IPS DF 4.7 (cell line): Measurements from ENCODE around the gene TIMM21.

ENCODE experiments used
- DNase-seq: peaks from one replicate; pipeline ENCODE4 v3.0.0-alpha.2; 2013; ENCODE audit warnings: low spot score; ENCODE audit errors: extremely low read depth

The TIMM21 gene

GRCh38 chr18:74146756-74147155 lies 1.6 kb upstream of the TIMM21 start:
- no peak for DNase-seq

GRCh38 chr18:74147491-74147778 lies 888 bp upstream of the TIMM21 start:
- no peak for DNase-seq

GRCh38 chr18:74148543-74149070 lies 284 bp downstream of the TIMM21 start:
- DNase-seq: no peak

- DNase-seq: no peak
Measured at GRCh38 chr18:74149878-74150277, 1.6 kb downstream of the TIMM21 start.

GRCh38 chr18:74152270-74152669 lies 3.9 kb downstream of the TIMM21 start:
- DNase-seq: no peak

GRCh38 chr18:74152857-74153256 lies 4.5 kb downstream of the TIMM21 start:
- DNase-seq: no peak

DNA sequence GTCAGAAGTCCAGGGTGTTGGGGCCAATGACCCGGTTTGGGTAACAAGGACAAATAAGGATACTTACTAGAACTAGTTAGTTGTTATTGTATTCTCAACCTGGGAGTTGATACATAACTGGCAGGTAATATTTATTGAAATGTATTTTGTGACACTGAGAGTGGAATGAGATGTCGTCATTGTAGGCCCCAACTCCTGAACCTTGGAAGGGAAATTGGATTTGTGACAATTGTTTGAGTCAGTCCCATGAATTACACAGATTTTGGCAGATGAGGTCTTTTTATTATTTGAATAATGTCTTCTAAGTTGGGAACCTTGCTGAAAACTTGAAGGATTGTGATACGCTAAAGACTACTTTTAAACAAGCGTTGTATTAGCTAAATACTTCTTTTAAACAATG lies 5.1 kb downstream of the TIMM21 start:
- no peak for DNase-seq

- DNase-seq: no peak
Measured at GRCh38 chr18:74153793-74154192, 5.5 kb downstream of the TIMM21 start.

DNA sequence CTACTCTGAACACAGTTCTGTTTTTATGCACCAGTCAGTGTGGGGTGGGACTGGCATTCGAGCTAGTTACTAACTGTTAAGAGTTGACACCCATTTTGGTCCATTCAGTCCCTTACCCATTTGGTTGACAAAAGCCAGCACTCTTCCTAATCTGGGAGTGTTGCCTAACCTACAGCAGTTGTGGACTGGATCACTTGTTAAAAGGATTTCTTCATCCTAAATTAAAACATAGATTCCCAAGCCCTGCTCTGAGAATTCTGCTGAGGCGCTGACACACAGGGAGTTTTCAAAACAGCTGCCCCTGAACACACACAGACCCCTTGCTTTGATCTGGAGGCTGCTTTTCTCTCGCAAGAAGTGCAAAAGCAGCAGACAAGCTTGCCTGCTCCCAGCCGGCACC lies 6.4 kb downstream of the TIMM21 start:
- no peak for DNase-seq

DNA sequence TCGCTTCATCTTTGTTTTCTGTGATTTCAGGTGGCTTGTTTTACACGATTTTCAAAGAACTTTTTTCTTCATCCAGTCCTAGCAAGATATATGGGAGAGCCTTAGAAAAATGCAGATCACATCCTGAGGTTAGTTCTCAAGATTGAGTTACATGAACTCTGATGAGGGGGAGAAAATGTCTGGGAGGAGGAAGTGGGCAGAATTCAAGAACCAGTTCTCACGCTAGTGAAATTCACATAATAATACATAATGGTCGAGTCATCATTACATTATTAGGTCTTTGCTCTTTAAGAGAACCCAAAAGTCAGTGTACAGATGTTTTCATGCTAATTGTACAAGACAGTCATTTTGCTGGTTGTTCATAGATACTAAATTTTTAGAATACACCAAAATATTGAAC lies 7.0 kb downstream of the TIMM21 start:
- no peak for DNase-seq

GRCh38 chr18:74163019-74163660 lies 14.8 kb downstream of the TIMM21 start:
- DNase-seq: no peak

DNA sequence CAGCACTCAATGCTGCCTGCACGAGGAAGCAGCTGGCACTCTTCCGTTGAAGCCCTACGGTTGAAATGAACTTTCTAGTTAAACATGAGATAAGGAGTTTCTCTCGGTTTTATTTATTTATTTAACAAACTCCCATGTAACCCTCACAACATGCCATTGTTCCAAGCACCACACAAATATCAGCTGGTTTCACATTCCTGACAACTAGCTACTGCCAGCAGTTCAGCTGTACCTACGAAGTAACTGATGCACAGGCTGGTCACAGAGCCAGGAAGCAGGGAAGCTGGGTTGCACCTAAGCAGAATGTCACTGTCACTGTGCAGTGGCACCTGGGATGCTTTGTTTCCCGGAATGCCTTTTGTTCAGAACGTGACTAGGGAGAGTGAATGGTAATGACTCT lies 18.1 kb downstream of the TIMM21 start:
- DNase-seq: no peak

DNA sequence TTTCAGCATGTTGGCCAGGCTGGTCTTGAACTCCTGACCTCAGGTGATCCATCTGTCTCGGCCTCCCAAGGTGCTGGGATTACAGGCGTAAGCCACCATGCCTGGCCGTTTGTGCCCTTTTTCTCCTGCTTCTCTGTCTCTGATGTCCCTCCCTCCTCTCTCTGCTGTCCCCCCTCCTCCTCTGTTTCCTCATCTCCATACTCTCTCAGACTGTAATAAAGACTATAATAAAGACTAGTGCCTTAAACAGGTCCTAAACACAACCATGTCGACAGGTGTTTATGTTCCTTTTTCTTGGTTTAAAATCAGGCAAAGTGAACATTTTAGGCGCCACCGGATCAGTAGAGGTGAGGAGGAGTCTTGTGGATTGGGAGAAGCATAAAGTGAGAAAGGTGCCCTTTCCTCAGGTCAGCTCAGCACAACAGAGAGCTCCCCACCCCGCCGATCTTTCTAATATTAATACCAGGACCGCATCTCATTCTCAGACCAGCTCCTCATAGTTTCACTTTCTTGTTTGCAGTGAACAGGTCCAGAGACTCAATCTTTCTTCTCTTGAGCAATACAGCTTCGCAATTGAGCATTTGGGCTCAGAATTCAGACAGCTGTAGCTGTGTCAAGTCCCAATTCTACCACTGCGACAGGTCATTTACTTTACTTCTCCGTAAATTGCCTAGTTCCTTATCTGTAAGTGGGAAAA lies 23.7 kb downstream of the TIMM21 start:
- no peak for DNase-seq

- no peak for DNase-seq
Measured at GRCh38 chr18:74172697-74173433, 24.5 kb downstream of the TIMM21 start.

DNA sequence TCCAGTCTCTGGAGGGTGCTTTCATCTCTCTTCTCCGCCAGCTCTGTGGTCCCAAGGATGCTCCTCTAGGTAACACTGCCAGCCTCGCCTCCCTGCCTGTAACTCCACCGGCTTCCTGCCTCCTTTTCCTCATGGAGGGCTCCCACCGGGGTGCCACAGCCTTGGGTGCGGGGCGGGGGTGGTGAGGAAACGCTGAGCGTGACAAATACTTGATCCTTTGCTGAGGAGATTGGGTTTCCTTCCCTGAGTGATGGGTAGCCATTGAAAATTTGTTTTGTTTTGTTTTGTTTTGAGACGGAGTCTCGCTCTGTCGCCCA lies 25.1 kb downstream of the TIMM21 start:
- no peak for DNase-seq

DNA sequence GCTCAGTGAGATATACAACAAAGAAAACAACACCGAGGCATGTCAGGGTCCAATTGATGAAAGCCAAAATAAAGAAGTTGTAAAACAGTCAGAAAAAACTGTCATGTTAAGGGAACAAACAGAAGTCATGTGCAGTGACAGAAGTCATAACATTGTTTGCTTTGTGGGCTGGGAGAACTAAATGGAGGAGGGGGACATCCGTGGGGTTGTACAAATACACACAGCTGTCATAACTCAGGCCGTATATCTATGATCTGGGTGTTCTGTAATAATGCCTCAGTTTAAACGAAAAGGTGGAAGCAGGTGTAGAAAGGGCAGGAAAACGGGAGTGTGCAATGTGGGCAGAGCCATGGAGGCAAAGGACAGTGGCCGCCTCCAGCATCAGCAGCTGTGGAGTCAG lies 27.3 kb downstream of the TIMM21 start:
- DNase-seq: no peak

- no peak for DNase-seq
Measured at GRCh38 chr18:74178884-74179283, 30.6 kb downstream of the TIMM21 start.

DNA sequence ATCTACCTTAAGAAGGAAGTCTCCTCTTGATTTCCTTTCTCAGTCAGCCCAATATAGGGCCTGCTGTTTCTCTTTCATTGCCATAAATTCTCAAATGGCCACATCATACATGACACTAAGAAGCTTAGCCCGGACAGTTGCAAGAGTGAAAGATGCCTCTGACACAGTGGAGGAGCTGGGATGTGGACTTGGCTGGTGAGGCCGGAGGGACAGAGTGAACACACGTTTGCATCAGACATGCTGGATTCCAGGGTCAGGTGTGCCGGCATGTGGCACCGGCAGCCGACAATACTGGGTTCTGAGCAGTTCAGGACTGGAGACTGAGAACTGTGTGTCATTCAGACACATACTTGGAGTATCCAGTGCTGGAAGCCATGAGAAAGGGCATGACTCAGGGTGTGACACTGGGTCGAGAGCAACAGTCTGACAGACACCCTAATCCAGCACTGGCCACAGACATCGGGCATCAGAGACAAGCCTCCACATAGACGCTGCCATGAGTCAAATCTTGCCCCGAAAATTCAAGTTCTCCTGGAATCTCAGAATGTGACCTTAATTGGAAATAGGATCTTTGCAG lies 31.4 kb downstream of the TIMM21 start:
- no peak for DNase-seq

- no peak for DNase-seq
Measured at GRCh38 chr18:74182335-74182734, 34.0 kb downstream of the TIMM21 start.

DNA sequence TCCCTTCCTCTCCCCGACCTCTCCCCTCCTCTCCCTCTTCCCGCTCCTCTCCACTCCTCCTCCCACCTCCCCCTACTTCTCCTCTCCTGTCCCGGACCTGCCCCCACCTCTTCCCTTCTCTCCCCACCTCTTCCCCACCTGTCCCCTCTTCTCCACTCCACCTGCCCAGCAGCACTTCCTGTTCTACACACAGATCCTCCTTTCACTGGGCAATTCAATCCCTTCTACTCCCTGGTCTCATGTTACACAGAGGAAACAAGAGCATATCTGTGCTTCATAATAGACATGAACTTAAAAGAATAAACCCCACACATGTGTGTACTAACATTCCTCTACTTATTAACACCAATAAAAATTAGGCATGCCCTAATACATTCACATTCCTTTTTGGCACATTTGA lies 34.8 kb downstream of the TIMM21 start:
- no peak for DNase-seq

GRCh38 chr18:74184875-74185274 lies 36.6 kb downstream of the TIMM21 start:
- no peak for DNase-seq

DNA sequence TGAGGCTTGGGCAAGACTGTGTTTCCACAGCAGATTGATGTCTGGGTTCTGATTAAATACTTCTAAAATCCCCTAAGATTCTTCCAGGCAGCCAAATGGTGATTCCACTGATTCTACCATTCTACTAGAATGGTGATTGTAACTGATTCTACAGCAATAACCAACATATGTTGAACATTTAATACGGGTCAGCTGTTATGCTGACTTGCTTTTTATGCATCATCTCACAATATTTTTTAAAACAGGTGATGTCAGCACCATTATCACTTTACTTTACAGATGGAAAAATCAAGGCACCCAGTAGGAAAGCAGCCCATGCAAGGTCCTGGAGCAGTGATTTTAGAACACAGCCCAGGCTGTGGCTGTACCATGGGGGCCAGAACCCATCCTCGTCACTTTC lies 37.5 kb downstream of the TIMM21 start:
- no peak for DNase-seq
